Measurements from ENCODE around the gene LRP1B. TPM values are rescaled to one million over a fixed set of nuclear protein-coding genes. Genes with fewer than 3 reads are reported as not detected.

Gene LRP1B
- total RNA-seq, 4 donors from 2014 or later: 0.85 to 3.3 (median 1.1) TPM; not detected in 1

GRCh38 chr2:140701726-140702125 is 1429.1 kb downstream of the LRP1B start:
- no peaks in the 10 kb centered on the region for H3K4me1 ChIP-seq
- DNase-seq: no peak
- no peaks in the 10 kb centered on the region for H3K36me3 ChIP-seq
- no peak overlapping the region for H3K27ac ChIP-seq
- H3K9me3 ChIP-seq: no peaks in the 10 kb centered on the region
- no peak for TF ChIP-seq POLR2A (IDR thresholded peaks at IDR 0.05)
- TF ChIP-seq, protein P1, sequence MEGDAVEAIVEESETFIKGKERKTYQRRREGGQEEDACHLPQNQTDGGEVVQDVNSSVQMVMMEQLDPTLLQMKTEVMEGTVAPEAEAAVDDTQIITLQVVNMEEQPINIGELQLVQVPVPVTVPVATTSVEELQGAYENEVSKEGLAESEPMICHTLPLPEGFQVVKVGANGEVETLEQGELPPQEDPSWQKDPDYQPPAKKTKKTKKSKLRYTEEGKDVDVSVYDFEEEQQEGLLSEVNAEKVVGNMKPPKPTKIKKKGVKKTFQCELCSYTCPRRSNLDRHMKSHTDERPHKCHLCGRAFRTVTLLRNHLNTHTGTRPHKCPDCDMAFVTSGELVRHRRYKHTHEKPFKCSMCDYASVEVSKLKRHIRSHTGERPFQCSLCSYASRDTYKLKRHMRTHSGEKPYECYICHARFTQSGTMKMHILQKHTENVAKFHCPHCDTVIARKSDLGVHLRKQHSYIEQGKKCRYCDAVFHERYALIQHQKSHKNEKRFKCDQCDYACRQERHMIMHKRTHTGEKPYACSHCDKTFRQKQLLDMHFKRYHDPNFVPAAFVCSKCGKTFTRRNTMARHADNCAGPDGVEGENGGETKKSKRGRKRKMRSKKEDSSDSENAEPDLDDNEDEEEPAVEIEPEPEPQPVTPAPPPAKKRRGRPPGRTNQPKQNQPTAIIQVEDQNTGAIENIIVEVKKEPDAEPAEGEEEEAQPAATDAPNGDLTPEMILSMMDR (IDR thresholded peaks at IDR 0.05): no peak
- no peaks in the 10 kb centered on the region for H3K27me3 ChIP-seq
- H3K4me3 ChIP-seq: no peak overlapping the region

DNA sequence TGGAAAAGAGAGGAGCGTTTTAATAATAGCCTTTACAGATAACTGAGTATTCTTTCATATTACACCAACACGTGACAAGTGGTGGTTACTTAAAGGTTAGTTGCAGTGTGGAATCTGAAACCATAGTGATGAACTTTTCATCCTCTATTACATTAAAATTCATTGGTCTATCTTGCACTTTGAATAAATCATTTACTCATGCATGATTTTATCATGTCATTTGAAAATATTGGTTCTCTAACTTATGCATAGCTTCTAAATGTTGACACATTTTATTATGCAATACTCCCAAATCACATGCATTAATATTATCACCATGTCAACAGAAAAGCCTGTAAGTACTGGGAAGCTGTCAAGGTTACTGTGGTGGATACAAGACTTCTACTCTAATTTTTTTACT is 1432.2 kb downstream of the LRP1B start:
- no peaks in the 10 kb centered on the region for H3K9me3 ChIP-seq
- no peaks in the 10 kb centered on the region for H3K27me3 ChIP-seq
- no peak for TF ChIP-seq POLR2A (IDR thresholded peaks at IDR 0.05)
- TF ChIP-seq, protein P1 (IDR thresholded peaks at IDR 0.05): no peak
- H3K27ac ChIP-seq: no peak overlapping the region
- DNase-seq: no peak
- H3K36me3 ChIP-seq: no peaks in the 10 kb centered on the region
- no peaks in the 10 kb centered on the region for H3K4me1 ChIP-seq
- no peak overlapping the region for H3K4me3 ChIP-seq

GRCh38 chr2:140696449-140696848 is 1434.4 kb downstream of the LRP1B start:
- DNase-seq: no peak
- Histone ChIP-seq H3K4me3 (no peak overlapping the region), H3K27ac (no peak overlapping the region), H3K27me3 (no peaks in the 10 kb centered on the region), H3K4me1 (no peaks in the 10 kb centered on the region), H3K36me3 (no peaks in the 10 kb centered on the region), H3K9me3 (no peaks in the 10 kb centered on the region)
- TF ChIP-seq POLR2A (IDR thresholded peaks at IDR 0.05): no peak
- TF ChIP-seq, protein P1 (IDR thresholded peaks at IDR 0.05): peak in 3 of 6 experiments; percentile 37 to 48 (median 39)

DNA sequence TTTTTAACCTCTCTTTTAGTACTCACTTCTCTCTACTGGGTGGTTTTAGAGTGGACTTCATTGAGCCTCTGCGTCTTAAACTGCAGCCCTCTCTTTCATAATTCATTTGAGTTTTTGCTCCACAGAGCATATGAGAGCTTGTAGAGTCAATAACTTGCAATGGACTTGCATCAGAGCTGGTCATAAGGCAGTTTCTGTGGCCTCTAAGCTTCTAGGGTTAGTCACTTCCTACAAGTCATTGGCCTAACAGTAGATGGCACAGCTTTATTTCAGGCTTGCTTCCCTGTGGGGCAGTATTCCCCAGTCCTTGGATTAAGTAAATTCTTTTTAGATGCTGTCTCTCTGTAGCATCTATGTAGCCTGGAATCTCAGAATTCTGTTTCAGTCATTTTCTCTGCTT is 1435.7 kb downstream of the LRP1B start:
- H3K4me1 ChIP-seq: no peaks in the 10 kb centered on the region
- H3K36me3 ChIP-seq: no peaks in the 10 kb centered on the region
- no peak for DNase-seq
- TF ChIP-seq, protein P1 (IDR thresholded peaks at IDR 0.05): no peak
- no peak for TF ChIP-seq POLR2A (IDR thresholded peaks at IDR 0.05)
- no peak overlapping the region for H3K4me3 ChIP-seq
- no peaks in the 10 kb centered on the region for H3K27me3 ChIP-seq
- no peaks in the 10 kb centered on the region for H3K9me3 ChIP-seq
- no peak overlapping the region for H3K27ac ChIP-seq

- Histone ChIP-seq H3K27ac (no peak overlapping the region), H3K9me3 (no peaks in the 10 kb centered on the region), H3K4me3 (no peak overlapping the region), H3K4me1 (no peaks in the 10 kb centered on the region), H3K36me3 (no peaks in the 10 kb centered on the region), H3K27me3 (no peaks in the 10 kb centered on the region)
- DNase-seq: no peak
- TF ChIP-seq, protein P1 (IDR thresholded peaks at IDR 0.05): no peak
- TF ChIP-seq POLR2A (IDR thresholded peaks at IDR 0.05): no peak
Measured at GRCh38 chr2:140687825-140688224, 1443.0 kb downstream of the LRP1B start.

DNA sequence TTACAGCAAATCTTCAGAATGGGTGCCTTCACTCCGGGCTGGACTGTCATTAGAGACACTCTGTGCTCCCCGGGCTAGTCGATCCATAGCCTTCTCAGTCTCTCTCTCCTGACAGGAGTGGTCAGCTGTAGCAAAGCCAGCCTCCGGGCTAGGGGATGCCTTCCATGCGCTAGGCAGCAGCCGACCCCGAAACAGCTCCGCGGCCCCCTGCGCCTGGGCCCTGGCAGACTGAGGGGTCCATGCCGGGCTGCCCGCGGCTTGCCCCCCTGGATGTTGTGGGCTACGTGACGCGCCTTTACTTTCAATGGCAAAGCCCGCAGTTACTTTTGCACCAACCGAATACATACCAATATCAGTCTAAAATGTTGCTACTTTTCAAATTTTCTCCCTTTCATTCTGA is 1447.2 kb downstream of the LRP1B start:
- Histone ChIP-seq H3K4me1 (no peaks in the 10 kb centered on the region), H3K4me3 (no peak overlapping the region), H3K9me3 (no peaks in the 10 kb centered on the region), H3K36me3 (no peaks in the 10 kb centered on the region), H3K27ac (no peak overlapping the region), H3K27me3 (no peaks in the 10 kb centered on the region)
- DNase-seq: no peak
- TF ChIP-seq, protein P1 (IDR thresholded peaks at IDR 0.05): no peak
- TF ChIP-seq POLR2A (IDR thresholded peaks at IDR 0.05): no peak

Data from Peyer's patch (tissue), 4 donors.